NCI-H1417 (cell line): ENCODE data around the gene SULT1C2.
"Not testable (repeated sequence)": the region's sequence is repeated elsewhere in the genome, so short reads cannot be mapped to it uniquely, and the experiment has no call there.

Experiments used
- DNase-seq, 3 experiments: peaks; one replicate each; lab custom pipeline; 2025; lab: John Stamatoyannopoulos, UW

The SULT1C2 gene

DNA sequence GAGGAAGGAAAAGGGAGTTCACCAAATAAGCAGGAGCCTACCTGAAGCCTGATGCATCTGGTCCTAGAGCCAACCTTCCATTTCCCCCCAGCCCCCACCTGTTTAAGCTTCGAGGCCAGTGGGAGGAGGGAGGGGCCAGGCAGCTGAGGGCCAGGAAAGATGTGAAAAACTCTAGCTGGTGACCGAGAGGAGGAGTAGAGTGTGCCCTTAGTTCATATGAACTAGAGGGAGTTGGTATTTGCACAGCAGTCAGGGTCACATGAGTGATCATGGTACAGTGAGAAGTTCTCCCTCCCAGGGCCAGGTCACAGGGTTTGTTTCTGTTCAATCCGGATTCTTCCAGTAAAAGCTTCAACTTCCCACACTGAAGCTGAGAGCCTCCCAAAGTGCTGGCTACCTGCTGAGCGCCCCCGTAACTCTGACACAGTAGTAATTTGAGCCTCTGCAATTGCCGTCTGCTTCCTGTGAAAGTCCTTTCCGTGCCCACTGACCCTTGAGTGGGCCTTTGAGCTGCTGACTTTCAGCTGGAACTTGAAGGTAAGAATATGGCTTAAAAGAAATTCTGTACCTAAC, at the start of gene SULT1C2:
SULT1C2 (plus strand) TSS at position 362 of the 573 bp plus-strand sequence. CDS start 4,773 bp downstream, outside the sequence.
- DNase-seq, result peak; percentile 32 to 72 (median 65)

DNA sequence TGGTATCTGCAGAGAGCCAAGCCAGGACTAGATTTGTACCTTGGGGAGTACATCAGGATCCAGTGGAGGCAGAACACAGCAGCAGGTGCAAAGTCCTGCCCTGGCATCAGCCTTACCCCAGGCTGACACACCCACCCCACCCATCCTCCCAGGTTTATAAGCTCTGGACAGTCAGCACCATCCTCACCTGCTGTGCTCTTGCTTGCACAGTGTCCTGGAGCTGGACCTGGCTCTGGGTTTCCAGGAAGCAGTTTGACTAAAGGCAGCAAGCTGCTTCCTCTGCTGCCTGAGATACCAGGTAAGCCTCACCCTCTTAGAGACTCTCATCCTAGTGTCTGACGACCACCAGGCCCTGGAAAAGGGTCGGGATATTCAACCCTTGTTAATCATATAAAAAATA, 48.9 kb upstream of the SULT1C2 start, which contains the start of gene SULT1C3:
SULT1C3 (plus strand) TSS at position 183 of the 400 bp plus-strand sequence. CDS start 7,227 bp downstream, outside the sequence.
- no peak for DNase-seq

DNA sequence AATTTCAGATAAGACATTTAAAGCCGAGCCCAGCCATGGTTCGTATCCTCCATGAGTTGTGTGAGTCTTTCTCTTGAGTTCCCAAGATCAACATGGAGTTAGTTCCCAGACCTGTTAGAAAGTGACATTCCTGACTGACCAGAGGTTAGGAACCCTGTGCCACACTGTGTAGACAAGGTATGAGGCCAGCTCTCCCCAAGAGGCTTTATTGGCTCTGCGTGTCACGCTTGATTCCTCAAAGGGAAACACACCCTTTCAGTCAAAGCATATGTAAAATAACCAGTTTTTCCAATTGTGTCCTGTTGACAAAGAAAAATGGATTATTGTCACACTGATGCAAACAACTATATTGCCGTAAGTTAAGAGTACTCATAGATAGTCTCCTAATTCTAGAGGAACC, 47.7 kb upstream of the SULT1C2 start:
- DNase-seq, result no peak

DNA sequence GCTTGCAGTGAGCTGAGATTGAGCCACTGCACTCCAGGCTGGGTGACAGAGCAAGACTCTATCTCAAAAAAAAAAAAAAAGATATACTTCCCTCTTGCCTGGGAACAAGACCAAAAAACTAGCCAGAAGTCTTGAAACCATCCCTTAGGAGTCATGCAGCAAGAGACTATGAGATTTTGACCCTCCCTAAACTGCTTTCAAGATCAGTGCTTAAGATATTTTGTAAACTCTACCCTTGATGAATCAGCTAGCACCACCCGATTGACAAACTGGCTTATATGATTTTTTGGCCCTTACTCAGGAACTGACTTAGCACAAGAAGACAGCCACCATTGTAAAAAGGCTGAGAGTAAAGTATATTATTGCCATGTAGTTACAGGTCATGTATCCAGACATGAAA, 45.1 kb upstream of the SULT1C2 start:
- DNase-seq, result no peak

DNA sequence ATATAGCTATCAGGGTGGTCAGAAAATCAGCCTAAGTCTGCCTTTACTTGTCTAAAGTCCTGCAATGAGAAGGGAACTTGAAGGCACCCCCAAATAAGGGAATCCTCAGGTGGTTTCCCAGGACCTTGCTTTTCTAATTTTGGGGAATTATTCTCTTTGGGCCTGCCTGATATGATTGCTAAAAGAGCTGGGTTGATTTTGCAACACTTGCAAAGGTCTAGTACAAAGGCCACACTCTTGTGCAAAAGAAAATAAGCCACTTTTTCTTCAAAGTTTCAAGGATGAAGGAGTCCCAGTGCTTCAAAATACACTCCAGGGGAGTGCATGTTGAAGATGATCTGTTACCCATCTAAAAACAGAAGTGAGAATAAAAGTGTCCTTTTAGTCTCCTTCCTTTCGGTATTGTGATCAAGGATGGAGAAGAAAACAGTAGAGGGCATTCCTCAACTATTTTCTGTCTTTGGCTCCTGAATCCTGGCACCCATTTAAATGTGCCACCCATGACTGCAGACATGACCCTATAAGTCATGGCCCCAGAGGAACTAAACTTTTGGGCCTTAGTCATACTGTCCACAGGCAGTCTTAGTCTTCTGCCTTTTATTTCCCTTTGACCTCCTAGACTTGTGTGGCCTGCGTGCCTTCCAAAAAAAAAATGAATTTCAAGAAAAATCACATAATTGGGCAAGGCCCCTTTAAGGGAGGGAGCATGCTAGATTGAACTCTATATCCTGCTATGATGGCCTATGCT, 43.9 kb upstream of the SULT1C2 start:
- no peak for DNase-seq

DNA sequence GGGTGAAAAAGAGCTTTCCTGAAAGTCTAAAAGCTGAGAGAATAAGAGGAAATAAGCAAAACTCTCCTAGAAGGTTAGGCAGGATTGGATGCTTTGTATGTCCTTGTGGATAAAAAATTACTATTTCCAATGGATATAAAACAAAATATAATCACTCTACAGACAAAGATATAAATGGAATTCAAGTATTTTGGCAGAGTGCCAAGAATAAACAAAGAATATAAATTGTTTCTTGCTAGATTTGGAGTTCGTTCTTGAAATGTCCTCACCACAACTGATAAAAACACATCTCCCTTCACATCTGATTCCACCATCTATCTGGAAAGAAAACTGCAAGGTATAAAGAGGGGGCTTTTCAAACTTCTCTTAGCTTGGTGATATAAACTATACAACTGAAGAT, 35.6 kb upstream of the SULT1C2 start:
- peak in 1 of 3 experiments; percentile 3 for DNase-seq

DNA sequence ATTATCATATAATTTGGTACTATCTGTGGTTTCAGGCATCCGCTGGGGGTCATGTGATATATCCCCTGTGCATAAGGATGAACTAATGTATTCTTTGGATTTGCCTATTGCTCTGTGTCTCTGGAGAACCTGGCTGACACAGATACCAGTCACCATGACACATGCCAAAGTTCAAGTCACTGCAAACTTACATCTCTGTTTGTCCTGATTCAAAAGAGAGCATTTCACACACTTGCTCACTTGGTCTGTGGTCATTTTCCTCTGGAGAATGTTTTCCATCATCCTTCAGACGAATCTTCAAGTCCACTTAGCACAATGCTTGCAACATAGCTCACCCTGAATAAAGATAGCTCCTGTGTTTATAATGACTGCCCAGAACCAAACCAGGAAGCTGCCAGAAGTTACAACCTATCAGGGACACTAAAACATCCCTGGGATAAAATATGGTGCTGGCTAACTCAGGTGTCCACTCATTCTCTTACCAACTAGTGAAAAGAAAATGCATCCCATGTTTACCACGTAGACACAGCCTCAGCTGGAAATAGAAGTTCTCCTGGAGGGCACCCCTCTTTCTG, 30.9 kb upstream of the SULT1C2 start:
- DNase-seq, result no peak

GRCh38 chr2:108260773-108261172, 27.9 kb upstream of the SULT1C2 start:
- DNase-seq, result no peak

- DNase-seq, result no peak
Observed at GRCh38 chr2:108262036-108262435, 26.7 kb upstream of the SULT1C2 start.

DNA sequence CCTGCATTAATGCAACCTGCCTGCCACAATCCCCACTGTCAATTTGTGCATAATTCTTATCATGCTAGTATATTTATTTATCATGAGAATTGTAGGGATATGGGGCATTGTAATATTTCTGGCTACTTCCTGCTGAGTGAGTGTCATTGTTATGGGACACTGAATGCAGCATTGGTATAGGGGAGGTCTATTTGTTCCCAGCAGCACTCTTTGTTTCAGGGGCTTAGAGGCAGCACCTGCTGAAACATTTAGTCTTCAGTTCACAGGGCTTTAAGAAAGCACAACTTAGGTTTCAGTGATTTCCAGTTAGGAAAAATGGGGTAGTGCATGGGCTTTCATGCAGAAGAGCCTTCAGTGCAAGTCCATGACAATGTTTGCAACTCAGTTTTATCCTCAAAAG, 25.3 kb upstream of the SULT1C2 start:
- DNase-seq, result peak in 1 of 3 experiments; percentile 21

DNA sequence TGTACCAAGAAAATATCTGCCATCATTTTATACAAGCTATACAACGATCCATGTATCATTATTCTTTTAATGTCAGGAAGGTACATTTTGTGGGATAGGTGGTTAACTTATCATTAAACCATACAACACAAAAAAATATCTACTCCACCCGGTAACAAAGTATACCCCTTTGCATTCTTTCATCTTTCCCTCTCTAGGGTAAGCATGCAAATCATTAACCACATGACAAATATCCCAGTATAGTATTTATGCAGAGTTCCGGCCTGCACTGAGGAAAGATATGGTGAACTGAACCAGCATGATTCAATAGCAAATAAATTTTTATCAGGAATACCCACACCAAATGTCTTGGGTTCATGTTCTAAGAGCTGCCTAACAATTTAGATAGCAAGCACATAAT, 22.5 kb upstream of the SULT1C2 start:
- no peak for DNase-seq

GRCh38 chr2:108267101-108267500, 21.6 kb upstream of the SULT1C2 start:
- no peak for DNase-seq

GRCh38 chr2:108268001-108268400, 20.7 kb upstream of the SULT1C2 start:
- no peak for DNase-seq

DNA sequence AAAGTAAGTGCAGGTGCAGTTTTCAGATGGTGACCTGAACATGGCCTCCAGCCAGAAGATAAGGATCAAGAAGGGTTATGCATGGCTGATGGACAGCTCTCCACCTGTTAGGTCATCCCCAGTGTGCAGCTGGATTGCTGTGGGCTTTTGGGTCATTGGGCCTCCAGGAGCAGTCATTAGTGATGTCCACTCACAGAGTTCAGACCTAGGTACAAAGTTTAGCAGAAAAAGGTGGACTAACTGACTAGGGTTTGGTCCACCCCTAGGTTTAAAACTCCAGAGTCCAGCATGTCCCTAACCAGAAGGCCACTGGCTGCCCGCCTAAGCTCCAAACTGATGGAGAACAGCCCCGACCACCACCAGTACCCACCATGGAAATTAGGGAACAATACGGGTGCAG, 18.3 kb upstream of the SULT1C2 start:
- DNase-seq, result no peak

- DNase-seq, result no peak
Observed at GRCh38 chr2:108270768-108271506, 17.8 kb upstream of the SULT1C2 start.

DNA sequence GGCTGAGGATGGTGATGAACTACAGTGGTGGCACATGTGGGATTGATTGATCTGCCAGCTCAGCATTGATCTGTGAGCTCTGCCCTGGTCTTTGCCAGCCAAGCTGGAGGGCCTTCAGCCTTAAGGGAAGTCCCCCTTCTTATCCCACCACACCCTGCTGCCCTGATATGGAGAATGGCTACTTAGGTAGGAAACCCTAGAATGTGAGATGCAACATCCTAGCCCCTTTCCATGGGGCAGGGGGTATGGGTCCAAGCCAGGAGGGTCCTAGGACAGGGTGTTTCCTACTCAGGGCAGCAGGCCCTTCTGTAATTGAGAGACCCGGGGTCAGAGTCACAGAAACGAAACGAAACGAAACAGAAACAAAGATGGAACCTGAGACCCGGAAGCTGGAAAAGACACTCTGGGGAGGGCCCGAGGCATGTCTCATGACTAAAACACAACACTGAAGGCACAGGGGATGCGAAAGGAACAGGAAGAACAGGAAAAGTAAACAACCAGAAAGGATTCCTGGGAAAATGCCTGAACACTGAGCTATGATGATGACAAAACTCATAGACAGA, 16.9 kb upstream of the SULT1C2 start:
- peak in 1 of 3 experiments; percentile 1 for DNase-seq

DNA sequence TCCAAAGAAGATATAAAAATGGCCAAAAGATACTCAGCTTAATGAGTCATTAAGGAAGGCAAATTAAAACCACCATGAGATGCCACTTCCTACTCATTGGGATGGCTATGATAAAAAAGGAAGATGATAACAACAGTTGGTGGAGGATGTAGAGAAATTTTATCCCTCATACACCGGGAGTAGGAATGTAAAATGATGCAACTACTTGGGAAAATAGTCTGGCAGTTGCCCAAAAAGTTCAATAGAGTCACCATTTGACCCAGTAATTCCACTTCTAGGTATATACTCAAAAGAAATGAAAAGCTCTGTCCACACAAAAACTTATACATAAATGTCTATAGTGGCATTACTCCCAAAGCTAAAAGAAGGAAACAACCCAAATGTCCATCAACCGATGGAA, 10.1 kb upstream of the SULT1C2 start:
- no peak for DNase-seq

DNA sequence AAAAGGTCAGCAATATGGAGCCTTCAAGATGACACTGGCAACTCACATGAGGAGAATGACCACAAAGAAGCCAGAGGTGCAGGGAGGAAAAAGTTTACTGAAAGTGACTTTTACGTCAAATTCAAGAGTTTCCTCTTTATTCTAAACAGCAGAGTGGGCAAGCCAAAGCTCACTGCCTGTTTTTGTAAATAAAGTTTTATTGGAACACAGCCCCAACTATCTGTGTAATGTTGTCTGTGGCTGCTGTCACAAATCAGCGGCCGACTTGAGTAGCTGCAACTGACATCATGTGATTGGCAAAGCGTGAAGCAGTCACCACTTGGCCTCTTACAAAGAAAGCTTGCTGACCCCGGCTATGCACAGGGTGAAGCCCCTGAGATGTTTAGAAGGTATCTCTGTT, 9.2 kb upstream of the SULT1C2 start:
- no peak for DNase-seq

GRCh38 chr2:108280466-108280865, 8.2 kb upstream of the SULT1C2 start:
- DNase-seq, result no peak

GRCh38 chr2:108284566-108284965, 4.1 kb upstream of the SULT1C2 start:
- DNase-seq, result not testable (repeated sequence)

- no peak for DNase-seq
Observed at GRCh38 chr2:108285616-108286015, 3.1 kb upstream of the SULT1C2 start.

DNA sequence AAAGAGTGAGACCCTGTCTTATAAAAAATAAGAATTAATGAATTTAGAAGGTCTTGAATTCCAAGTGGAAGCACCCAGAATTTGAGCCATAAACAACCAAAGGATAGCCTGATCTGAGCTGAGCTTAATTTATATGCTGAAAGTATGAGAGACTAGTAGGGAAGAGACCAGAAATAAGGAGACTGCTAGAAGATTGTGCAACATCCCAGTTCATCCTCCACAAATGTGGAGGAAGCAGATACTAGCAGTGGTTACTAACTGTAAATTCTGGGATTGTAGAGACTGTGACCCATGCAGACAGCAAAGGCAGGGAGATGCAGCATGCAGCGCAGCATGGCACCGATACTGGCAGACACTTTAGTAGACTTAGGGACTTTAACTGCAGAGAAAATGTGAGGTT, 1.5 kb upstream of the SULT1C2 start:
- DNase-seq, result no peak
